ENCODE measurements around the gene SNRNP70. TPM values are rescaled to one million over a fixed set of nuclear protein-coding genes. Genes with fewer than 3 reads are reported as not detected.

The SNRNP70 gene
- total and polyA plus RNA-seq, 2 of the 13 experiments (the other 11 are each of a cell fraction or from before 2014, with no cell fraction given) = 150 to 210 TPM

DNA sequence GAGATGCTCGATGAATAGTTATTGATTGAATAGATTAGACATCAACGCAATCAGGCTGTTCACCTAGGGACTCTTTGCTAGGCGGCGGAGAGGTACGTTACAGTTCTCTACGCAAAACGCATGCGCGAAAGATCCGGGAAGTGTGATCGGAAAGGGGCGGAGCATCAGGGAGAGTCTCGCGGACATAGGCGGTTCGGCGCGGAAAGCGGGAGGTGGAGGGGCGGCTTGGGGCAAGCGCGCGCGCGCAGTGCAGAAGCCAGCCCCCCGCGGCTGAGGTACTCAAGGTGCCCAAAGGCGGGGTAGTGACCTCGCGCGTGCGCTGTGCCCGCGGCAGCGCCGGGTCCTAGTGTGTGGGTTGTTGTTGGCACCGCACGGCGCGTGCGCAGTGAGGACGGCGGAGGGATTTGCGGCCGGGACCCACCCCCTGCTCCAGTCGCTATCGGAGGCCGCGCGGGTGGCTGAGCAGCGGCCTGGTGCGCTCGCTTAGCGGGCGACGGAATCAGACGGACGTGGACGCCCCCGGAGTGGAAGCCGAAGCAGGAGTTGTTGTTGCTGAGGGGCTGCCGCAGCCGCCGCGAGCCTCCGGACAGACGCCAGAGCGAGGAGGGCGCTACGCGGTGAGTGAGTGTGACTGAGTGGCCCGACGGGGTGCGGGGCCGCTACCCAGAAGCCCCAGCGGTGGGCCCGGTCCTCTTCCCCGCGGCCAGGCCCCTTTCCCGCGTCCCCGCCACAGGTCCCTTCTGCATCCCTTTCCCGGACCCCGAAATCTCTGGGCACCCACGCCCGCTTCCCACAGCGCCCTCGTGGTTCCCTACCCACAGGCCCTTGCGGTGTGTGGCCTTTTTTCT is at the start of gene SNRNP70 (continued):
- TF ChIP-seq GPN1 (CRISPR knock-in tag; IDR thresholded peaks at IDR 0.05; ENCODE audit: borderline replicate concordance) (0 out of 2 replicates have a peak, but pooled peaks have one; percentile 33), CBX2 (IDR thresholded peaks at IDR 0.05; ENCODE audit: low read depth, low read length) (no peak), CBX2 (CRISPR knock-in tag; IDR thresholded peaks at IDR 0.05; ENCODE audit: low read depth) (no peak), SSRP1 (CRISPR knock-in tag; IDR thresholded peaks at IDR 0.05) (0 out of 2 replicates have a peak, but pooled peaks have one; percentile 43), CBX5 (CRISPR knock-in tag; IDR thresholded peaks at IDR 0.05; ENCODE audit: borderline replicate concordance) (peak; percentile 53), KDM2A (CRISPR knock-in tag; IDR thresholded peaks at IDR 0.05; ENCODE audit: borderline replicate concordance, low read depth) (peak; percentile 94), DPF2 (CRISPR knock-in tag; IDR thresholded peaks at IDR 0.05; ENCODE audit: borderline replicate concordance, low read depth) (no peak), KLF9 (CRISPR knock-in tag; IDR thresholded peaks at IDR 0.05; ENCODE audit: low read depth) (peak; percentile 75; the same call in 1 of the 2 replicates), MED8 (CRISPR knock-in tag; IDR thresholded peaks at IDR 0.05; ENCODE audit: insufficient replicate concordance) (peak; percentile 24), ZNF350 (CRISPR knock-in tag; IDR thresholded peaks at IDR 0.05; ENCODE audit: borderline replicate concordance, low read depth) (peak; percentile 65), BRD4 (CRISPR knock-in tag; IDR thresholded peaks at IDR 0.05) (peak; percentile 86), TEAD2 (CRISPR knock-in tag; IDR thresholded peaks at IDR 0.05) (peak; percentile 33; the same call in 1 of the 2 replicates), KDM4B (CRISPR knock-in tag; IDR thresholded peaks at IDR 0.05) (no peak), TCF7 (IDR thresholded peaks at IDR 0.05; ENCODE audit: low read depth) (no peak), ZSCAN31 (CRISPR knock-in tag; IDR thresholded peaks at IDR 0.05; ENCODE audit: low read depth) (peak; percentile 81), ZNF251 (CRISPR knock-in tag; IDR thresholded peaks at IDR 0.05) (no peak), NKX3-1 (CRISPR knock-in tag; IDR thresholded peaks at IDR 0.05) (peak; percentile 88), ZBTB2 (CRISPR knock-in tag; IDR thresholded peaks at IDR 0.05; ENCODE audit: low read depth) (no peak), PHF20 (CRISPR knock-in tag; IDR thresholded peaks at IDR 0.05) (peak; percentile 92), ZNF552 (CRISPR knock-in tag; IDR thresholded peaks at IDR 0.05; ENCODE audit: borderline replicate concordance) (no peak; the same call in none of the 2 replicates)
- TF ChIP-seq, protein P1, sequence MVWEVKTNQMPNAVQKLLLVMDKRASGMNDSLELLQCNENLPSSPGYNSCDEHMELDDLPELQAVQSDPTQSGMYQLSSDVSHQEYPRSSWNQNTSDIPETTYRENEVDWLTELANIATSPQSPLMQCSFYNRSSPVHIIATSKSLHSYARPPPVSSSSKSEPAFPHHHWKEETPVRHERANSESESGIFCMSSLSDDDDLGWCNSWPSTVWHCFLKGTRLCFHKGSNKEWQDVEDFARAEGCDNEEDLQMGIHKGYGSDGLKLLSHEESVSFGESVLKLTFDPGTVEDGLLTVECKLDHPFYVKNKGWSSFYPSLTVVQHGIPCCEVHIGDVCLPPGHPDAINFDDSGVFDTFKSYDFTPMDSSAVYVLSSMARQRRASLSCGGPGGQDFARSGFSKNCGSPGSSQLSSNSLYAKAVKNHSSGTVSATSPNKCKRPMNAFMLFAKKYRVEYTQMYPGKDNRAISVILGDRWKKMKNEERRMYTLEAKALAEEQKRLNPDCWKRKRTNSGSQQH (CRISPR knock-in tag; IDR thresholded peaks at IDR 0.05; ENCODE audit: low read depth) = peak; percentile 47; the same call in 1 of the 2 replicates
- TF ChIP-seq, protein P2, sequence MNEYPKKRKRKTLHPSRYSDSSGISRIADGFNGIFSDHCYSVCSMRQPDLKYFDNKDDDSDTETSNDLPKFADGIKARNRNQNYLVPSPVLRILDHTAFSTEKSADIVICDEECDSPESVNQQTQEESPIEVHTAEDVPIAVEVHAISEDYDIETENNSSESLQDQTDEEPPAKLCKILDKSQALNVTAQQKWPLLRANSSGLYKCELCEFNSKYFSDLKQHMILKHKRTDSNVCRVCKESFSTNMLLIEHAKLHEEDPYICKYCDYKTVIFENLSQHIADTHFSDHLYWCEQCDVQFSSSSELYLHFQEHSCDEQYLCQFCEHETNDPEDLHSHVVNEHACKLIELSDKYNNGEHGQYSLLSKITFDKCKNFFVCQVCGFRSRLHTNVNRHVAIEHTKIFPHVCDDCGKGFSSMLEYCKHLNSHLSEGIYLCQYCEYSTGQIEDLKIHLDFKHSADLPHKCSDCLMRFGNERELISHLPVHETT (CRISPR knock-in tag; conservative IDR thresholded peaks at IDR 0.05) = no peak
- TF ChIP-seq, protein P3, sequence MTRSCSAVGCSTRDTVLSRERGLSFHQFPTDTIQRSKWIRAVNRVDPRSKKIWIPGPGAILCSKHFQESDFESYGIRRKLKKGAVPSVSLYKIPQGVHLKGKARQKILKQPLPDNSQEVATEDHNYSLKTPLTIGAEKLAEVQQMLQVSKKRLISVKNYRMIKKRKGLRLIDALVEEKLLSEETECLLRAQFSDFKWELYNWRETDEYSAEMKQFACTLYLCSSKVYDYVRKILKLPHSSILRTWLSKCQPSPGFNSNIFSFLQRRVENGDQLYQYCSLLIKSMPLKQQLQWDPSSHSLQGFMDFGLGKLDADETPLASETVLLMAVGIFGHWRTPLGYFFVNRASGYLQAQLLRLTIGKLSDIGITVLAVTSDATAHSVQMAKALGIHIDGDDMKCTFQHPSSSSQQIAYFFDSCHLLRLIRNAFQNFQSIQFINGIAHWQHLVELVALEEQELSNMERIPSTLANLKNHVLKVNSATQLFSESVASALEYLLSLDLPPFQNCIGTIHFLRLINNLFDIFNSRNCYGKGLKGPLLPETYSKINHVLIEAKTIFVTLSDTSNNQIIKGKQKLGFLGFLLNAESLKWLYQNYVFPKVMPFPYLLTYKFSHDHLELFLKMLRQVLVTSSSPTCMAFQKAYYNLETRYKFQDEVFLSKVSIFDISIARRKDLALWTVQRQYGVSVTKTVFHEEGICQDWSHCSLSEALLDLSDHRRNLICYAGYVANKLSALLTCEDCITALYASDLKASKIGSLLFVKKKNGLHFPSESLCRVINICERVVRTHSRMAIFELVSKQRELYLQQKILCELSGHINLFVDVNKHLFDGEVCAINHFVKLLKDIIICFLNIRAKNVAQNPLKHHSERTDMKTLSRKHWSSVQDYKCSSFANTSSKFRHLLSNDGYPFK (CRISPR knock-in tag; IDR thresholded peaks at IDR 0.05; ENCODE audit: borderline replicate concordance) = peak; percentile 86
